Smooth muscle cell of the brain vasculature (primary cell): ENCODE results near the gene CADPS.

ENCODE experiments used
- DNase-seq: peaks from one replicate; pipeline ENCODE4 v3.0.0-alpha.2; 2012; ENCODE audit warnings: low read depth, low spot score

Gene CADPS

GRCh38 chr3:62873761-62874710 is 1.2 kb downstream of the CADPS start:
- DNase-seq, result no peak

GRCh38 chr3:62873451-62873760 is 1.8 kb downstream of the CADPS start:
- DNase-seq, result no peak

GRCh38 chr3:62872318-62872717 is 2.9 kb downstream of the CADPS start:
- DNase-seq, result no peak

- no peak for DNase-seq
These were observed 4.9 kb downstream of the CADPS start for GRCh38 chr3:62870321-62870720.

GRCh38 chr3:62863648-62864047 is 11.6 kb downstream of the CADPS start:
- DNase-seq, result no peak

GRCh38 chr3:62859203-62859791 is 15.9 kb downstream of the CADPS start:
- DNase-seq, result no peak

- DNase-seq, result no peak
These were observed 29.2 kb downstream of the CADPS start for GRCh38 chr3:62845996-62846395.

GRCh38 chr3:62843508-62843907 is 31.7 kb downstream of the CADPS start:
- DNase-seq, result no peak

- no peak for DNase-seq
These were observed 35.5 kb downstream of the CADPS start for GRCh38 chr3:62839748-62840147.

GRCh38 chr3:62837145-62837787 is 38.0 kb downstream of the CADPS start:
- DNase-seq, result no peak

GRCh38 chr3:62835554-62836236 is 39.5 kb downstream of the CADPS start:
- no peak for DNase-seq

GRCh38 chr3:62833538-62833937 is 41.7 kb downstream of the CADPS start:
- DNase-seq, result no peak

GRCh38 chr3:62832553-62832952 is 42.7 kb downstream of the CADPS start:
- no peak for DNase-seq

GRCh38 chr3:62830727-62831322 is 44.4 kb downstream of the CADPS start:
- DNase-seq, result no peak

- no peak for DNase-seq
These were observed 47.7 kb downstream of the CADPS start for GRCh38 chr3:62827550-62827949.

GRCh38 chr3:62824965-62825592 is 50.1 kb downstream of the CADPS start:
- no peak for DNase-seq

GRCh38 chr3:62823461-62824050 is 51.7 kb downstream of the CADPS start:
- DNase-seq, result no peak

GRCh38 chr3:62822905-62823304 is 52.3 kb downstream of the CADPS start:
- DNase-seq, result no peak

- DNase-seq, result no peak
These were observed 56.9 kb downstream of the CADPS start for GRCh38 chr3:62818347-62818746.

- no peak for DNase-seq
These were observed 57.5 kb downstream of the CADPS start for GRCh38 chr3:62817678-62818077.

- DNase-seq, result no peak
These were observed 59.2 kb downstream of the CADPS start for GRCh38 chr3:62815981-62816380.
